GM12878 (cell line): ENCODE results near the gene LARP7. TPM values are rescaled to one million over a fixed set of nuclear protein-coding genes. Genes with fewer than 3 reads are reported as not detected.

Source experiments
- ATAC-seq: fragments of 200-7000 bp; cut with Tn5 transposase; 3 replicates; pipeline ENCODE4 v1.9.1; 2020; ENCODE audit warnings: mild to moderate bottlenecking, moderate library complexity
- BruUV-seq: library from RNA; stranded (reverse); fragments of 400-500 nt; replicated peaks from 2 replicates; lab custom pipeline; 2021; lab: Mats Ljungman, UMichigan
- CTCF ChIA-PET: fragments of 300-600 bp; sonication (Branson Sonifier 250); formaldehyde crosslinking; extraction: SDS; loops from one replicate; lab custom pipeline; 2021; ENCODE audit warnings: inconsistent platforms; lab: Yijun Ruan, JAX
- POLR2A ChIA-PET: fragments of 350-600 bp; formaldehyde crosslinking; extraction: SDS; loops from one replicate; lab custom pipeline; 2021; ENCODE audit warnings: inconsistent platforms; lab: Charles Lee
- RAD21 ChIA-PET: fragments of 300-600 bp; sonication (Branson Sonifier 250); formaldehyde crosslinking; loops from one replicate; lab custom pipeline; 2023; ENCODE audit warnings: antibody characterized with exemption; ENCODE audit not compliant: unreplicated experiment; lab: Charles Lee
- SMC1A ChIA-PET: fragments of 300-600 bp; sonication (Branson Sonifier 250); formaldehyde crosslinking; loops from one replicate; lab custom pipeline; 2023; ENCODE audit not compliant: unreplicated experiment, uncharacterized antibody; lab: Charles Lee
- DNase-seq: peaks from one replicate; pipeline ENCODE4 v3.0.0-alpha.2; 2011; ENCODE audit warnings: low read depth, low spot score
- FAIRE-seq: peaks from 3 replicates; lab custom pipeline; 2011; peaks lifted over from hg19 to GRCh38; lab: Jason Lieb, UNC
- H2AFZ ChIP-seq: 2 replicates; pipeline ENCODE4 v1.6.0; 2011; ENCODE audit warnings: low read depth, low read length, control low read depth; ENCODE audit not compliant: control insufficient read depth
- H3K27ac ChIP-seq: 2 replicates; pipeline ENCODE4 v1.5.1; 2011; ENCODE audit warnings: control low read depth; ENCODE audit not compliant: control insufficient read depth, insufficient read depth
- H3K27me3 ChIP-seq, 2 experiments: replicated peaks in 1 of 2; 2 replicates each; pipeline versions ENCODE4 v1.6.0 to v1.6.1; 2011; ENCODE audit warnings: low read length in 1 of 2; ENCODE audit not compliant: control insufficient read depth in 2 of 2, insufficient read depth in 2 of 2
- H3K36me3 ChIP-seq, 2 experiments: 2 replicates each; pipeline ENCODE4 v1.5.1; 2011; ENCODE audit warnings: low read length in 1 of 2; ENCODE audit not compliant: control insufficient read depth in 2 of 2, insufficient read depth in 2 of 2
- H3K4me1 ChIP-seq: 2 replicates; pipeline ENCODE4 v1.6.1; 2011; ENCODE audit warnings: mild to moderate bottlenecking, low read length, moderate library complexity, mixed read lengths; ENCODE audit not compliant: control insufficient read depth, insufficient read depth
- H3K4me2 ChIP-seq: 2 replicates; pipeline ENCODE4 v1.6.0; 2011; ENCODE audit warnings: control low read depth; ENCODE audit not compliant: control insufficient read depth, insufficient read depth
- H3K4me3 ChIP-seq: fragments of 200-600 bp; sonication (generic); 2 replicates; pipeline ENCODE4 v1.5.1; 2016
- H3K79me2 ChIP-seq: 2 replicates; pipeline ENCODE4 v1.6.0; 2011; ENCODE audit warnings: low read length; ENCODE audit not compliant: control insufficient read depth, insufficient read depth
- H3K9ac ChIP-seq: 2 replicates; pipeline ENCODE4 v1.8.0; 2011; ENCODE audit warnings: low read length, control low read depth, mixed read lengths; ENCODE audit not compliant: control insufficient read depth, insufficient read depth
- H3K9me3 ChIP-seq: replicated peaks from 3 replicates; pipeline ENCODE4 v1.5.1; 2011; ENCODE audit warnings: mild to moderate bottlenecking, low read length; ENCODE audit not compliant: control insufficient read depth, insufficient read depth
- H4K20me1 ChIP-seq: 2 replicates; pipeline ENCODE4 v1.6.0; 2011; ENCODE audit not compliant: control insufficient read depth, insufficient read depth
- ESRRA ChIP-seq: IDR thresholded peaks from 2 replicates; pipeline ENCODE4 v1.6.1; 2012; ENCODE audit warnings: mild to moderate bottlenecking, low read length, improper control_type of control experiment
- HCFC1 ChIP-seq: fragments of 150-350 bp; IDR thresholded peaks from 2 replicates; pipeline ENCODE4 v1.6.1; 2014; ENCODE audit warnings: low read length
- IKZF1 ChIP-seq: fragments of 450-650 bp; conservative IDR thresholded peaks from 2 replicates; pipeline ENCODE4 v1.6.1; 2017; ENCODE audit warnings: antibody characterized with exemption, mild to moderate bottlenecking
- NR2C1 ChIP-seq: fragments of 450-650 bp; IDR thresholded peaks from 2 replicates; pipeline ENCODE4 v1.6.1; 2017; ENCODE audit warnings: antibody characterized with exemption, mild to moderate bottlenecking, moderate library complexity
- SP1 ChIP-seq: IDR thresholded peaks from one replicate; pipeline ENCODE4 v1.6.1; 2011; ENCODE audit warnings: low read depth, low read length
- SPI1 ChIP-seq: IDR thresholded peaks from 2 replicates; pipeline ENCODE4 v1.6.1; 2011; ENCODE audit warnings: low read depth, mild to moderate bottlenecking, low read length, moderate library complexity, borderline replicate concordance; ENCODE audit not compliant: insufficient read depth
- STAT1 ChIP-seq: fragments of 450-650 bp; conservative IDR thresholded peaks from 2 replicates; pipeline ENCODE4 v1.6.1; 2014; ENCODE audit warnings: antibody characterized with exemption, mild to moderate bottlenecking
- TCF7 ChIP-seq: IDR thresholded peaks from 2 replicates; pipeline ENCODE4 v1.6.1; 2014; ENCODE audit warnings: antibody characterized with exemption, borderline replicate concordance
- WGBS: methylation state at CpG from one replicate; pipeline ENCODE4 v1.1.6; 2016; ENCODE audit warnings: low lambda C conversion rate; ENCODE audit not compliant: insufficient replicate concordance, insufficient coverage; ENCODE audit errors: missing lambda C conversion rate; 5-methylcytosine and 5-hydroxymethylcytosine counted together
- in situ Hi-C: fragments of 300-500 bp; cut with MboI; formaldehyde crosslinking; loops from 9 replicates; pipeline ENCODE4 v1.14.3; 2018; ENCODE audit warnings: mixed read lengths
- intact Hi-C: fragments of 100-400 bp; cut with micrococcal nuclease; formaldehyde crosslinking; loops from one replicate; pipeline ENCODE4 v1.14.2; 2022; ENCODE audit not compliant: unreplicated experiment
- polyA plus RNA-seq, 11 experiments: library from polyadenylated mRNA; depleted of rRNA in 4 of 11; unstranded in 6 of 11; stranded (reverse) in 5 of 11; fragments of >200 nt; fragmentation: Nextera tagmentation in 4 of 11; fragmentation: Illumina TruSeq in 1 of 11; extraction: Ambion mirVana in 4 of 11; extraction: Trizol in 1 of 11; gene quantifications; 1 replicate in 1 of 11; 2 replicates in 10 of 11; pipeline versions ENCODE4 v1.2.1 to v1.2.3, GENCODE V29; 2011 to 2016; ENCODE audit warnings: inconsistent platforms in 2 of 11, missing spikeins in 2 of 11, low read depth in 1 of 11
- total RNA-seq, 4 experiments: library from RNA; depleted of rRNA in 3 of 4; stranded (reverse); fragments of >200 nt in 3 of 4; fragmentation: Illumina TruSeq in 1 of 4; extraction: Trizol in 1 of 4; gene quantifications; 2 replicates each; pipeline versions ENCODE4 v1.2.1 to v1.2.3, GENCODE V29; 2013 to 2021
- TF ChIP-seq, protein P1 (sequence below): fragments of 450-650 bp; formaldehyde crosslinking; IDR thresholded peaks from 2 replicates; pipeline ENCODE4 v1.5.0; 2022; ENCODE audit warnings: mild to moderate bottlenecking, missing genetic modification characterization
- TF ChIP-seq, protein P2 (sequence below): IDR thresholded peaks from 2 replicates; pipeline ENCODE4 v1.6.1; 2011; ENCODE audit warnings: borderline replicate concordance, low read depth, mild to moderate bottlenecking, moderate library complexity, low read length; ENCODE audit not compliant: insufficient read depth, poor library complexity, severe bottlenecking
- TF ChIP-seq, protein P3 (sequence below): fragments of 450-650 bp; IDR thresholded peaks from 2 replicates; pipeline ENCODE4 v1.6.1; 2014; ENCODE audit warnings: mild to moderate bottlenecking

The LARP7 gene
- total and polyA plus RNA-seq, 10 of the 15 experiments (the other 5 are each of a cell fraction or from before 2014, with no cell fraction given), result 27.8 to 107 (median 61.8) TPM

DNA sequence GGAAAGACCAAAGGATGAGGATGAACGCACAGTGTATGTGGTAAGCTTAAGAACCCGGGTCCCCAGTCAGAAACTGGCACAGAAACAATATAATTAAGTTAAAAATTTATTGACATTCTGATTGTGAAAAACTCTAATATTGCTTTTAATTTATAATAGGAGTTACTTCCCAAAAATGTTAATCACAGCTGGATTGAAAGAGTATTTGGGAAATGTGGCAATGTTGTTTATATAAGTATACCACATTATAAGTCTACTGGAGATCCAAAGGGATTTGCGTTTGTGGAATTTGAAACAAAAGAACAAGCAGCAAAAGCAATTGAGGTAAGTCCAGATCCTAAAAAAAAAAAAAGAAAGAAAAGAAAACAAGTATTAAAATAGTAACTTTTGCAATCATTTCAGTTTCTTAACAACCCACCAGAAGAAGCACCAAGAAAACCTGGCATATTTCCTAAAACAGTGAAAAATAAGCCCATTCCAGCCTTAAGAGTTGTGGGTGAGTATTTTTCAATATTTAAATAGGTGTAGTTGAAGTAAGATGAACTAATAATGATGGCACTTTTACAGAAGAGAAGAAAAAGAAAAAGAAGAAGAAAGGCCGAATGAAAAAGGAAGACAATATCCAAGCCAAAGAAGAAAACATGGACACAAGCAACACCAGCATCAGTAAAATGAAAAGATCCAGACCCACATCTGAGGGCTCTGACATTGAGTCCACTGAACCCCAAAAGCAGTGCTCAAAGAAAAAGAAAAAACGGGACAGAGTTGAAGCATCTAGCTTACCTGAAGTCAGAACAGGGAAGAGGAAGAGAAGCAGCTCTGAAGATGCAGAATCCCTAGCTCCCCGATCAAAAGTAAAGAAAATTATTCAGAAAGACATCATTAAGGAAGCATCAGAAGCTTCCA lies 9.9 kb downstream of the LARP7 start (continued):
- TF ChIP-seq ESRRA (no peak), STAT1 (no peak)

DNA sequence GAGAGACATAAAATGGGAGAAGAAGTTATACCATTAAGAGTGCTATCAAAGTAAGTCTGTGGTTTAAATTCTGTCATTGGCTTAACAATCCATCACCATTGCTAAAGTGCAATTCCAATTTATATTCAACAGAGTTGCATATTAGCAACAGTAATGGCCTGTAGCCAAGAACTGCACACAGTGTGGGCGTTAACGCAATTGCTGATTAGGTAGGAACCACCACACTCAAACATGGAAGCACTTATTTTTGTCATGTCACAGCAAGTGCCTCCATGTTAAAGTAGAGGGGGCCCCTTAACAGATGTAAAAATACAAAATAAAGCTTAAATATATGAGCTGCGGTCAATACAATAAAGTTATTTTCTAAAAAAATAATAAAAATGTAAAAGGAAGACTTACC lies 10.8 kb downstream of the LARP7 start:
- Histone ChIP-seq H3K4me2 (no peak overlapping the region), H3K36me3 (peaks cover 3 to 19% of the 10 kb centered on the region in 2 experiments), H3K27me3 (no peaks in the 10 kb centered on the region), H3K4me3 (no peak overlapping the region), H3K79me2 (no peaks in the 10 kb centered on the region; the same call in 1 of the 2 replicates), H3K27ac (no peak overlapping the region), H3K9ac (no peak overlapping the region), H3K4me1 (peaks cover 6% of the 10 kb centered on the region), H2AFZ (no peak overlapping the region), H3K9me3 (no peaks in the 10 kb centered on the region)
- BruUV-seq, result no TSS peak
- intact Hi-C loops (no loop called here), in situ Hi-C loops (no loop called here)
- RAD21 ChIA-PET, result interaction anchor here (1.0 kb wide), 1 partner anchor 116 kb away, joined by 3 read pairs; no protein-coding TSS in a partner anchor
- FAIRE-seq, result no peak
- POLR2A ChIA-PET, result no interaction called here
- no peak for DNase-seq
- 67% methylated on average over 3 of the region's 3 CpGs for WGBS
- ATAC-seq, result no peak
- SMC1A ChIA-PET, result interaction anchor here (0.6 to 2.5 kb wide), 4 partner anchors 9 to 291 kb away, joined by 3 to 10 read pairs (median 6); no protein-coding TSS in a partner anchor
- TF ChIP-seq, protein P1, sequence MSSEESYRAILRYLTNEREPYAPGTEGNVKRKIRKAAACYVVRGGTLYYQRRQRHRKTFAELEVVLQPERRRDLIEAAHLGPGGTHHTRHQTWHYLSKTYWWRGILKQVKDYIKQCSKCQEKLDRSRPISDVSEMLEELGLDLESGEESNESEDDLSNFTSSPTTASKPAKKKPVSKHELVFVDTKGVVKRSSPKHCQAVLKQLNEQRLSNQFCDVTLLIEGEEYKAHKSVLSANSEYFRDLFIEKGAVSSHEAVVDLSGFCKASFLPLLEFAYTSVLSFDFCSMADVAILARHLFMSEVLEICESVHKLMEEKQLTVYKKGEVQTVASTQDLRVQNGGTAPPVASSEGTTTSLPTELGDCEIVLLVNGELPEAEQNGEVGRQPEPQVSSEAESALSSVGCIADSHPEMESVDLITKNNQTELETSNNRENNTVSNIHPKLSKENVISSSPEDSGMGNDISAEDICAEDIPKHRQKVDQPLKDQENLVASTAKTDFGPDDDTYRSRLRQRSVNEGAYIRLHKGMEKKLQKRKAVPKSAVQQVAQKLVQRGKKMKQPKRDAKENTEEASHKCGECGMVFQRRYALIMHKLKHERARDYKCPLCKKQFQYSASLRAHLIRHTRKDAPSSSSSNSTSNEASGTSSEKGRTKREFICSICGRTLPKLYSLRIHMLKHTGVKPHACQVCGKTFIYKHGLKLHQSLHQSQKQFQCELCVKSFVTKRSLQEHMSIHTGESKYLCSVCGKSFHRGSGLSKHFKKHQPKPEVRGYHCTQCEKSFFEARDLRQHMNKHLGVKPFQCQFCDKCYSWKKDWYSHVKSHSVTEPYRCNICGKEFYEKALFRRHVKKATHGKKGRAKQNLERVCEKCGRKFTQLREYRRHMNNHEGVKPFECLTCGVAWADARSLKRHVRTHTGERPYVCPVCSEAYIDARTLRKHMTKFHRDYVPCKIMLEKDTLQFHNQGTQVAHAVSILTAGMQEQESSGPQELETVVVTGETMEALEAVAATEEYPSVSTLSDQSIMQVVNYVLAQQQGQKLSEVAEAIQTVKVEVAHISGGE (CRISPR knock-in tag), result no peak
- TF ChIP-seq SP1, result no peak
- TF ChIP-seq NR2C1, result no peak
- TF ChIP-seq, protein P2, sequence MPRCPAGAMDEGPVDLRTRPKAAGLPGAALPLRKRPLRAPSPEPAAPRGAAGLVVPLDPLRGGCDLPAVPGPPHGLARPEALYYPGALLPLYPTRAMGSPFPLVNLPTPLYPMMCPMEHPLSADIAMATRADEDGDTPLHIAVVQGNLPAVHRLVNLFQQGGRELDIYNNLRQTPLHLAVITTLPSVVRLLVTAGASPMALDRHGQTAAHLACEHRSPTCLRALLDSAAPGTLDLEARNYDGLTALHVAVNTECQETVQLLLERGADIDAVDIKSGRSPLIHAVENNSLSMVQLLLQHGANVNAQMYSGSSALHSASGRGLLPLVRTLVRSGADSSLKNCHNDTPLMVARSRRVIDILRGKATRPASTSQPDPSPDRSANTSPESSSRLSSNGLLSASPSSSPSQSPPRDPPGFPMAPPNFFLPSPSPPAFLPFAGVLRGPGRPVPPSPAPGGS, result no peak
- no peak for TF ChIP-seq TCF7
- no peak for TF ChIP-seq HCFC1
- no peak for TF ChIP-seq IKZF1
- TF ChIP-seq, protein P3, sequence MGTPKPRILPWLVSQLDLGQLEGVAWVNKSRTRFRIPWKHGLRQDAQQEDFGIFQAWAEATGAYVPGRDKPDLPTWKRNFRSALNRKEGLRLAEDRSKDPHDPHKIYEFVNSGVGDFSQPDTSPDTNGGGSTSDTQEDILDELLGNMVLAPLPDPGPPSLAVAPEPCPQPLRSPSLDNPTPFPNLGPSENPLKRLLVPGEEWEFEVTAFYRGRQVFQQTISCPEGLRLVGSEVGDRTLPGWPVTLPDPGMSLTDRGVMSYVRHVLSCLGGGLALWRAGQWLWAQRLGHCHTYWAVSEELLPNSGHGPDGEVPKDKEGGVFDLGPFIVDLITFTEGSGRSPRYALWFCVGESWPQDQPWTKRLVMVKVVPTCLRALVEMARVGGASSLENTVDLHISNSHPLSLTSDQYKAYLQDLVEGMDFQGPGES, result no peak
- no peak for TF ChIP-seq SPI1
- TF ChIP-seq, all 136 proteins: peak for 0
- CTCF ChIA-PET, result interaction anchor here (1.8 to 3.3 kb wide), 3 partner anchors 10 to 117 kb away, joined by 5 to 16 read pairs (median 11); partner anchors contain the start of gene LARP7
- no peaks in the 10 kb centered on the region for H4K20me1 ChIP-seq
